ENCODE results near the gene U2AF1. TPM values are rescaled to one million over a fixed set of nuclear protein-coding genes. Genes with fewer than 3 reads are reported as not detected.
"Not testable (repeated sequence)": the region's sequence is repeated elsewhere in the genome, so short reads cannot be mapped to it uniquely, and the experiment has no call there.

Gene U2AF1, protein sequence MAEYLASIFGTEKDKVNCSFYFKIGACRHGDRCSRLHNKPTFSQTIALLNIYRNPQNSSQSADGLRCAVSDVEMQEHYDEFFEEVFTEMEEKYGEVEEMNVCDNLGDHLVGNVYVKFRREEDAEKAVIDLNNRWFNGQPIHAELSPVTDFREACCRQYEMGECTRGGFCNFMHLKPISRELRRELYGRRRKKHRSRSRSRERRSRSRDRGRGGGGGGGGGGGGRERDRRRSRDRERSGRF
- total RNA-seq (ENCODE audit: low replicate concordance): 18.5 and 18.7 TPM in 2 replicates

DNA sequence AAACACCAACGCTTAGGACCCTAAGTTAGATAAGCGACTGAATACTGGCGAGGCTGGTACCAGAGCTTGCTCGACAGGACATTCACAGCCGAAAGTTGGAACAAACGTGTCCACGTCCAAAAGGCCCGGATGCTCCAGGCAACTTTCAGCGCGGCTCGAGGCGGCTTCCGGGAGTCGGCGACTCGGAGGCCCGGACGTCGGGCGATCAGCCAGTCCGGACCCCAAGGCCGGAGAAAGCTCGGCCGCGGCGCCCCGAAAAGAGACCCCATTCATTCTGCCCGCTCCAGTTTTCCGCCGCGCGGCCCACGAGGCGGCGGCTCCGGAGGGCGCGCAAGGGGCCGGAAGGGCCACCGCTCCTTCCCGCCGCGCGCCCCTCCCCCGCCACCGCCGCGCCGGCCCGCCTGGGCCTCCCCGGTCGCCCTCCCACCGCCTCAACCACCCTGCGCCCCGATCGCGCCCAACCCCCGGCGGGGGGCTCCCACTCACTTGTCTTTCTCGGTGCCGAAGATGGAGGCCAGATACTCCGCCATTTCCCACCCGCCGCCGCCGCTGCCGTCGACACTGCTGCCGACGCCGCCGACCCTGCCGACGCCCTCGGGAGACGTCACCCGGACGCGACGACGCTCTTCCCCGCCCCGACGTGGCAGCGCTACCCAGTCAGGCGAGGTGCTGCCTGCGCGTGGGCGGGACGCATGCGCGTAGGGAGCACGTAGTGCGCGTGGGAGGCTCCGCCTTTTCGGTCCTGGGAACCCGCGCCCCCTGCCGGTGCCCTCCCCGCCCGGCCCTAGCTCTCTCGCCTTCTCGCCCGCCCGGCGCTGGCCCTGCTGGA, at the start of gene U2AF1:
Gene U2AF1 (minus strand): TSS at position 606 of the 829 bp plus-strand sequence. CDS start 76 bp downstream, at position 530.
- peak within 1 kb of the TSS; percentile 58 for H3K4me3 ChIP-seq (ENCODE audit: low read depth, low read length)
- DNase-seq (ENCODE audit: low read depth): peak; percentile 0

DNA sequence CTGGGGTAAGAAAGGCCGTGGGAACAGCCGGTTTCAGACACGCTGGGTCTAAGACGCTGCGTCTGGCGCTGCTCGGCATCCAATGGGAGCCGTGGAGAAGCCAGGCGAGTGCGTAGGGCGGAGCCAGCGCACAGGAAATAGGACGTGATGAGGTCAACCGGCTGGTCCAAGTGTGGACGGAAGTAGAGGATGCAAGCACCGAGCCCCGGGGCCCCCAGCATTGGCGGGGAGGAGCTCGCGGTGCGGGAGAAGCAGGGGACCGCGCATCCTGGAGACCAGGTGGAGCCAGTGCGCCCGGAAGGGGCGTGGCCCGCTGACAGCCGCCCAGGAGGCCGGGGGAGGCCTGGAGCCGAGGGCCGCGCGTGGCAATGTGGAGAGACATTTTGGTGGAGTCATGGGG, 46.2 kb upstream of the U2AF1 start:
- not testable (repeated sequence) for H3K4me3 ChIP-seq (ENCODE audit: low read depth, low read length); DNase-seq (ENCODE audit: low read depth)

DNA sequence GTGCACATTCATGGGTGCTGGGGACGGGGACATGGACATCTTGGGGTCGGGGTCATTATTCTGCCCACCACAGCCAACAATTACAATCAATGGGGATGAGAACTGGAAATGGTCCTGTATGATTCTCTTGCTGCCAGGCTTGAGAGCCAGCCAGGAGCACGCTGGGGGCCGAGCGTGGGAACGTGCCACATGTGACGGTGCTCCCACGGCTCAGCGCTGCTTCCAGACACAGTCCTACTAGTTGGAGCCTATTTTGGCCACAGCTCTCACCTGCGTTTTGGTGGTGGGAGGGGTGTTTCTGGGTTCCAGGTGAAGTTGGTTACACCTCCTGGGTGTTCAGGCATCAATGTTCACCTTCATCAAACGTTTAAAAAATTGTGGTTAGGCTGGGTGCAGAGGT, 42.0 kb upstream of the U2AF1 start:
- H3K4me3 ChIP-seq (ENCODE audit: low read depth, low read length); DNase-seq (ENCODE audit: low read depth): not testable (repeated sequence)

DNA sequence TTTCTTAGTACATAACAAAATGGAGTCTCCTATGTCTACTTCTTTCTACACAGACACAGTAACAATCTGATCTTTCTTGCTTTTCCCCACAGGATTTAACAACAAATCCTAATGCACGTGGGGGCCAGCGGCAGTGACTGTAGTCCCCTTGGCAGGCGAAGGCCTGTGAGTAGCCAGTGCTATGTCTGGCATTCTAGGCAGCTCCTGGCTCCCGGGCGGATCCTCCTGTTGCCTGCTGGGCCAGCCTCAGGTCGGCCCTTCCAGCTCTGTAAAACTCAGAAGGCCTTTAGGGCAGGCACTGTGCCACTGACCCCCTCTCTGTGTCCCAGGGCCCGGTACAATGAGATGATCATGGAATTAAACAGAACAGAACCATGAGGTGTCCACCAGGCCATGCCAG, 40.6 kb upstream of the U2AF1 start:
- not testable (repeated sequence) for DNase-seq (ENCODE audit: low read depth); H3K4me3 ChIP-seq (ENCODE audit: low read depth, low read length)

DNA sequence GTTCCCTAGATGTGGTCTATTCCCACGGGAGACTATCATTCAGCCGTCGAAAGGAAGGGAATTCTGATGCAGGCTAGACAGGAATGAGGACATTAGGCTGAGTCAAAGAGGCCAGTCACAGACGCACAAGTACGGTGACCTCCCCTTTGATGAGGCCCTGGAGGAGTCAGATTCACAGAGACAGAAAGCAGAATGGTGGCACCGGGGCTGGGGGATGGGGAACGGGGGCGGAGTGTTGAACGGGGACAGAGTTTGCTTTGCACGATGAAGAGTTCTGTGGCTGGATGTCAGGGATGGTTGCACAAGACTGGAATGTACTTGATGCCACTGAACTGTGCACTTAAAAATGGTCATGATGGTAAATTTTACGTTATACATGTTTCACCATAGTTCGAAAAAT, 39.3 kb upstream of the U2AF1 start:
- H3K4me3 ChIP-seq (ENCODE audit: low read depth, low read length); DNase-seq (ENCODE audit: low read depth): not testable (repeated sequence)

DNA sequence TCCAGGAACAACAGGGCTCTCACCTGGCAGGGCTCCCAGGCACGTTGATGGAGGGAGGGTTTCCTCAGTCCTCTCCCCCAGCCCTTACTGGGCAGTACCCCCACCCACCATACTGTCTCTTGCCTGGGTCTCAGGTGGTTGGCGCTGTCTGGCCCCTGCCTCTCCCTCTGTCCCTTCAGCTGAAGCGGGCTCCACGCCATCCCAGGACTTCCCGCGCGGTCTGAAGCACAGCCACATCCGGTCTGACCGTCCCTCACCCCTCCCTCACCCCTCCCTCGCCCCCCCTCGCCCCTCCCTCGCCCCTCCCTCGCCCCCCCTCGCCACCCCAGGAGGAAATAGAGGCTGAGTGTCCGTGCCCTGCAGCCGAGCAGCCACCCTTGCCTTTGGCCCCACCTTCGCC, 34.0 kb upstream of the U2AF1 start:
- not testable (repeated sequence) for H3K4me3 ChIP-seq (ENCODE audit: low read depth, low read length); DNase-seq (ENCODE audit: low read depth)

DNA sequence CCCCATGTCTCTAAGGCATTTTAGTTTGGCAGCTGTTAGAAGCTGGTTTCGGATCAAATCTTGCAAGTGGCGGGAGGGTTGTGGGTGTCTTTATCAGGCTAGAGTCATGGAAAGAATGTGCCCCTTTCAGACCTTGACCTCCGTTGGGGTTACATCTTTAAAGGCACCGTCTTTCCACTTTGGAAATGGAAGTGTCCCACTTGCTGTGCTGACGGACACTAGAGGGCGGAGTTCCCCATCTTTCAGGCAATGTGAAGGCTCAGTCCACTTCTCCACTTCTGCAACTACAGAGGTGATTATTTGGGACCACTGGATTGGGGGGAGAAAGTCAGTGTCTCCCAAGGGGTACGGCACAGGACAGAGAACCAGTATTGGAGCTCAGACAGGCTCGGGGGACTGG, 31.6 kb upstream of the U2AF1 start:
- H3K4me3 ChIP-seq (ENCODE audit: low read depth, low read length); DNase-seq (ENCODE audit: low read depth): not testable (repeated sequence)

DNA sequence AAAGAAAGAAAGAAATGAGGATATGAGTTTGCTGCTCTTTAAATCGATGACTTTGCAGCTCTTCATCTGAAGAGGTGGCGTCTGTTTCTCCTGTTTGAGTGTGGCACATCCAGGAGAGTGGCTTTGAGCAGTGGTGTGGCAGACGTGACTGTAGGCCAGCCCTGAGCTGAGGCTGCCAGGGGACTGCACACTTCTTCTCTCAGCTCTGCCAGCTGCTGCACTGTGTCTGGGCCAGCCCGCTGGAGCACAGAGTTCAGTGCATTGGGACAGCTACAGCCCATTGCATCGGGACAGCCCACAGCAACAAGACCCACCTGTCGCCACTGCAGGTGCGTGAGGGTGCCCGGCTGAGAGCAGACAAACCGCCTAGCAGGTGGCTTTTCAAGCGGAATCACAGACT, 27.1 kb upstream of the U2AF1 start:
- H3K4me3 ChIP-seq (ENCODE audit: low read depth, low read length); DNase-seq (ENCODE audit: low read depth): not testable (repeated sequence)

DNA sequence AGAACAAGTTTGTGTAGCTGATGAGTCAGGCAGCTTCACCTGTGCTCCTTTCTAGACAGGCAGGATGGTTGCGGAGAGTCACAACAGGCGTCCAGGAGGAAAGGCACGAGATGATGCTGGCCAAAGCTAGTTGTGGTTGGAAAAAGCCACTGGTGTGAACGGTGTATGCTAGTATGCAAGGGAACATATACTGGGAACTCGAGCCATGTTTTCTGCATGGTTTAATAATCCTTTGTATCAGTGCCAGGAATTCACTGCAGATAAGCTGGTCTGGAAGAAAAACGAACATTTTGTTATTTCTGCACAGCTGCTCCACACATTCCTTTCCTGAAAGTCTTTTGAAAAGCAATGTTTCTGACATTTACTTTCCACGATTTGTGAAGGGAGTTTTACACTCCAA, 22.7 kb upstream of the U2AF1 start:
- DNase-seq (ENCODE audit: low read depth); H3K4me3 ChIP-seq (ENCODE audit: low read depth, low read length): not testable (repeated sequence)

DNA sequence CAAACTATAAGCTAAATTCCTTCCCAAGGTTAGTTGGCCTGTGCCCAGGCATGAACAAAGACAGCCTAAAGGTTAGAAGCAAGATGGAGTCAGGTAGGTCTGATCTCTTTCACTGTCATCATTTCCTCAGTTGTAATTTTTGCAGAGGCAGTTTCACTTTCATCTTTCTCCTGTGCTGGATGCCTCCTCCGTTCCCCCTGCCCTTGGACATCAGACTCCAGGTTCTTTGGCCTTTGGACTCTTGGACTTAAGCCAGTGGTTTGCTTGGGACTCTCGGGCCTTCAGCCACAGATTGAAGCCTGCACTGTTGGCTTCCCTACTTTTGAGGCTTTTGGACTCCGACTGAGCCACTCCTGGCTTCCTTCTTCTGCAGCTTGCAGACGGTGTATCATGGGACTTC, 8.6 kb upstream of the U2AF1 start:
- not testable (repeated sequence) for H3K4me3 ChIP-seq (ENCODE audit: low read depth, low read length)

DNA sequence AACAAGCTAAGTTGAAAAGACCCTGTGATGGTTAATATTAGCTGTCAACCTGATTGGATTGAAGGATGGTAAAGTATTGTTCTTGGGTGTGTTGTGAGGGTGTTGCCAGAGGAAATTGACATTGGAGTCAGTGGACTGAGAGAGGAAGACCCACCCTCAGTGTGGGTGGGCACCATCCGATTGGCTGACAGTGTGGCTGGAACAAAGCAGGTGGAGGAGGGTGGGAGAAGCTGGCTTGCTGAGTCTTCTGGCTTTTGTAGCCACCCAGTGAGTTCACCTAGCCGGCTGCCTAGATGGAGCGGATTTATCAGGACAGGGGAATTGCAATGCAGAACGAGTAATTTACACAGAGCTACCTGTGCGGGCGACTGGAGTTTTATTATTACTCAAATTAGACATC, 7.1 kb upstream of the U2AF1 start:
- DNase-seq (ENCODE audit: low read depth); H3K4me3 ChIP-seq (ENCODE audit: low read depth, low read length): not testable (repeated sequence)

More for the DNA sequence above, 8.6 kb upstream of the U2AF1 start:
- DNase-seq (ENCODE audit: low read depth): not testable (repeated sequence)

DNA sequence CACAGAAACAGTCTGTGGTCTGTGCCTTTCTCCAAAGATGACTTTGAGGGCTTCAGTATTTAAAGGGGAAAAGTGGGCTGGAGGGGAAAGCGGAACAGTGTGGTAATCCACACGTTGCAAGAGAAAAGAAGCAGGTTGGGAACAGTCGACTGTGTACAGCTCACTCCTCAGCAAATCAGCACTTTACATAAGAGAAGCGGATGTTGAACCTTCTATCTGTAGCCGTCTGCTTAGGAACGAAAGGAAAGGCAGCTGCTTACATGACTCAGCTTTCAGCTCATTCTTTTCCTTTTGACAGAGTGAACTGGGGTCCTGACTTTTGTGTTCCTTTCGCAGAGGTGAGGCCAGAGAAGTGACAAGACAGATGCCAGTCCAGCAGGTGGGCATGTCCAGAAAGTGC, 1.6 kb upstream of the U2AF1 start:
- H3K4me3 ChIP-seq (ENCODE audit: low read depth, low read length); DNase-seq (ENCODE audit: low read depth): not testable (repeated sequence)

DNA sequence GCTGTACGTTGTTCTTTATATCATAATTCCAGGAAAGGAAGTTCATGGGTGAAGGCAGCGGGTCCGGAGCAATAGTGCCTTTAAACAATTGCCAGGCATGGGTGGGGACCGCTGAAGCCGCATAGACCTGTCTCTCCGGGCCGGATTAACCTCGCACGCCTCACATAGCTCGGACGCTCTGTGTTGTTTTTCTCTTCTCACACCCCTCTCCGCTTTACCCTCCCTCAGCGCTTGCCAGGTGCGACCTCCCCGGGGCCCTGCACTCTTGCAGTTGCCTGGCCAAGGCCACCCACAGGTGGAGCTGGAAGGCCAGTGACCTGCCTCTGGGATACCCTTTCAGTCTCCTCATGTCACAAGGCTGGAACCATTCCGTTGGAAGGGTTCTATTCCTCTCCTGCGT, 807 bp upstream of the U2AF1 start:
- not testable (repeated sequence) for DNase-seq (ENCODE audit: low read depth); H3K4me3 ChIP-seq (ENCODE audit: low read depth, low read length)

DNA sequence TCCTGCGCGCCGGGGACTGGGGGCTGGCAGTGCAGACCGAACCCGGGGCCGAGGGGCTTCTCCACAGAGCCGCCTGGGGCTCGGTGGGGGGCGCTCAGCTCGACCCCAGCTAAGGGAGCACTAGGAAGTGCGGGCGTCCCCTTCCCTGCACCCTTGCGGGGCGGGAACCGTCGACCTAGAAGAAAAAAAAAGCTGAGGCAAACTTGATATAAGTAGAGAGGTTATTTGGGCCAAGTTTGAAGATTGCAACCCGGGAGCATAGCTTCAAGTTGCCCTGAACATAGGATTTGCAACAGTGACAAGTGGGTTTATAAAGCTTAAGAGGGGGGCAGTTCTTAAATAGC, 396 bp upstream of the U2AF1 start:
- not testable (repeated sequence) for DNase-seq (ENCODE audit: low read depth); H3K4me3 ChIP-seq (ENCODE audit: low read depth, low read length)

DNA sequence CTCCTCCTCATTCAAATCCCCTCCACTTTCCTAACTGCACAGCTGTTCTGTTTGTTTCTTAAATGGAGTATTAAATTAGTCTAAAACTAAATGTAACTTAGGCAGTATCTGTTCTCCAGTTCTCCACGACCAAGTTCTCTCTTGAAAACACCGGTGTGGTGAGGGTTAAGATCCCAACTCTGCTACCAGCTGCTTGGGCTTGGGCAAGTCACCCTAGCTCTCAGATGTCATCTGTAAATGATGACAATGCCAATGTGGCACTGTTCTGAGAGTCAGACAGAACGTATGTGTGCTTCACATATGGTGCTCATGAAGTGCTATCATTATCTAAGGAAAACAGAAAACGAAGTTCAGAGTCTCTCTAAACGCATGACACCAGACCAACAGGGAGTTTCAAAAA, 2.7 kb downstream of the U2AF1 start:
- not testable (repeated sequence) for H3K4me3 ChIP-seq (ENCODE audit: low read depth, low read length); DNase-seq (ENCODE audit: low read depth)

DNA sequence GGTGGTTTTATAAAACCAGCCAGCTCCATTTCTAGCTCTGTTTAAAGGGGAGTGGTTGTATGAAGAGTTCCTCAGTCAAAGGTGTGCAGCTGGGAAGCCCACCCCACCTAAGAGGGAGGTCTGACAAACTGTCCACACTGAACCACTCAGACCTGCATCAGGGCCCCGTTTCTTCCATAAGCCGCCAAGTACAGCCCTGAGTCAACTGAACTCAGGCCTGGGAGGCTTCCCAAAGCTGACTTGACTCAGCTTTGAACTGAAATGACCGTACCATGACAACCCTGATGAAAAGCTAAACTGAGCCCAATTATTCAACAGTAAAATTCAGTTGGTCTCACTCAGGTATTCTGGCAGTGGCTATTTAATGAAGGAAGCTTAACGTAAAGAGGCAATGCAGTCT, 5.1 kb downstream of the U2AF1 start:
- DNase-seq (ENCODE audit: low read depth); H3K4me3 ChIP-seq (ENCODE audit: low read depth, low read length): not testable (repeated sequence)

DNA sequence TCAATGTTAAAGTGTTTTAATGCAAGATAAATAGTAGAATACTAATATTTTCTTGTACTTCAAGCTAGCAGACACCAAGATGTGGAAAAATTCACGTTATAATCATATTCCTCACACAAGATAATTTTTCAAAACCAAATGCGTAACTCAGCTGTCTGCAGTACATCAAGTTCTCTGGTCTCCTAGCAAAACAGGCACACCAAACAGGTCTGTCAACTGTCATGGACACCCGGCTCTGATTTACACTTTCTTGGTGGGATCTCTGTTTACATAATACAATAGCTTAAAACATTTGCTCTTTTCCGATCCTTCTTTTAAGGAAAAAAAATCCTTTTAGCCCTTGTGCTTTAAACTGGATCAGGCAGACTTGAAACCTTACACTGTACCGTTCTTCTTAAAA, 5.7 kb downstream of the U2AF1 start:
- not testable (repeated sequence) for H3K4me3 ChIP-seq (ENCODE audit: low read depth, low read length); DNase-seq (ENCODE audit: low read depth)

DNA sequence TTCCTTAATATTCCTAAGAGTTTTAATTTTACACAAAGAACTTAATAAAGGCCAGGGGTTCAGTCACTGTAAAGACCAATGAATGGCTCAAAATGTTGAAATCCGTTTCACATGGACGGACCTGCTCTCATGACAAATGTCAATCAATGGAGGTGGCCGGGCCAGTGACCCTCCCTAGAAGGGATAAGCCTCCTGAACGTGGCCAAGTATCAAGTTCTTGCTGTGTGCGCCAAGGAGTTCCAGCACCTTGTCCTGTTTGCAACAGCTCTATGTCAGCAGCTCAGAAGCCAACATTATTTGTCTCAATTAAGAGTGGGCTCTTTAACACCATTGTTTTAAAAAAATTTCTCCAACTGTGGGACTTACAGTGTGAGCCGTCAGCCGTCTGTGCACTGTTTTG, 6.4 kb downstream of the U2AF1 start:
- not testable (repeated sequence) for H3K4me3 ChIP-seq (ENCODE audit: low read depth, low read length); DNase-seq (ENCODE audit: low read depth)

DNA sequence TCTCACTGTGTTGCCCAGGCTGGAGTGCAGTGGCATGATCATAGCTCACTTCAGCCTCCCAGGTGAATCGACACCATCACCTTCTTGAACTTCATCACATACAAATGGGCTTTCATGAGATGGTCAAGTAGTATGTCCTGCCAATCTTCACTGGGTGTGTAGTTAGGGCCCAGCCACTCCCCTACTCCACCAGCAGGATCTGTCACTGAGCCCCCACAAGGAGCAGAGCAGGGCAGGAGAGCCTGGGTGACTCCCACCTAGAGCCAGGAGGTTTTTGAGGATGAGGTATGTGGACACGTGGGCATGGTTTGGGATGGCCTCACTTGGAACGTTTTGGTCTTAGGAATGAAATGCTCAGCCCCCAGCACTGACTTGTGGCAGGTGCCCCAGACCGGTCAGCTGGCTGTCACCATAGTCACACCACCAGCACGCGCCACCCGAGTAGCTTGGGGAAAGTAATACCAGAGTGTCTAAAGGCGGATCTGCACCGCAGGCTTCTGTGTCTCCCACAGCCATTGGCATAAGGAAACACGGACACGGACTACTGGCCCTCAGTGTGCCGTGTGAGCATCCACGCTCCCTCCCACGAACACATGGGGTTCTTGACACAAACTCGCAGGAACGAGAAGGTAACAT, 15.3 kb downstream of the U2AF1 start:
- not testable (repeated sequence) for DNase-seq (ENCODE audit: low read depth); H3K4me3 ChIP-seq (ENCODE audit: low read depth, low read length)

DNA sequence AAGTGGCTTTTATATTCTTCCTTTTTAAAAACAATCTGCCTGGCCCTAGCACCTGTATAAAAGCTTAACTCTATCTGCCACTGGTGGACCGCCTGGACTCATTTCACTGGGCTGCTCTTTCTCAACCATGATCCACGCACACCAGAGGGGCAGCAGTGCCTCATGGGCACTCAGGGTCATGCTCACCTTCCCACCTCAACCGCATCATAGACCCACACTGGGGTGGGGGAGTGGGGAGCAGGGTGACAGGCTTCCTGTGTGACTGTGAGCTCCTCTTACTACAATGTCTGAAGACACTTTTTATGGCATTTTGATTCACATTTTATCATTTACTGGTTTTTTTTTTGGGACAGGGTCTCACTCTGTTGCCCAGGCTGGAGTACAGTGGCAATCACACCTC, 16.4 kb downstream of the U2AF1 start:
- not testable (repeated sequence) for H3K4me3 ChIP-seq (ENCODE audit: low read depth, low read length); DNase-seq (ENCODE audit: low read depth)
